PC-3 (cell line): ENCODE measurements around the gene CNTN4. TPM values are rescaled to one million over a fixed set of nuclear protein-coding genes. Genes with fewer than 3 reads are reported as not detected.

ENCODE experiments used
- ATAC-seq: fragments of 200-7000 bp; cut with Tn5 transposase; 2 replicates; pipeline ENCODE4 v1.9.1; 2020; ENCODE audit warnings: mild to moderate bottlenecking, moderate library complexity
- BruUV-seq: library from RNA; stranded (reverse); fragments of 400-500 nt; replicated peaks from 2 replicates; lab custom pipeline; 2021; lab: Mats Ljungman, UMichigan
- CTCF ChIA-PET: fragments of 300-600 bp; sonication (Branson Sonifier 250); formaldehyde crosslinking; loops from one replicate; lab custom pipeline; 2022; ENCODE audit warnings: antibody characterized with exemption; lab: Charles Lee
- POLR2A ChIA-PET: fragments of 300-600 bp; sonication (Branson Sonifier 250); formaldehyde crosslinking; loops from one replicate; lab custom pipeline; 2022; ENCODE audit warnings: antibody characterized with exemption; ENCODE audit not compliant: unreplicated experiment; lab: Charles Lee
- DNase-seq: peaks from one replicate; pipeline ENCODE4 v3.0.0-alpha.2; 2015
- H2AFZ ChIP-seq: fragments of 300-600 bp; sonication (generic); 2 replicates; pipeline ENCODE4 v1.6.0; 2016; ENCODE audit warnings: antibody characterized with exemption, low read length
- H3F3A ChIP-seq: fragments of 300-600 bp; sonication (generic); one replicate; pipeline ENCODE4 v1.6.0; 2017; ENCODE audit warnings: antibody characterized with exemption, low read length, control low read depth, mild to moderate bottlenecking; ENCODE audit not compliant: unreplicated experiment
- H3K27ac ChIP-seq: fragments of 300-600 bp; sonication (generic); 2 replicates; pipeline ENCODE4 v1.5.1; 2016; ENCODE audit warnings: mild to moderate bottlenecking, low read length
- H3K27me3 ChIP-seq: fragments of 300-600 bp; sonication (generic); 2 replicates; pipeline ENCODE4 v1.6.1; 2016; ENCODE audit warnings: low read length, mixed read lengths
- H3K36me3 ChIP-seq: fragments of 300-600 bp; sonication (generic); 2 replicates; pipeline ENCODE4 v1.6.1; 2016; ENCODE audit warnings: low read depth, mixed run types, low read length, mixed read lengths
- H3K4me1 ChIP-seq: fragments of 300-600 bp; sonication (generic); 2 replicates; pipeline ENCODE4 v1.5.1; 2016; ENCODE audit warnings: low read length; ENCODE audit not compliant: insufficient read depth
- H3K4me2 ChIP-seq: fragments of 300-600 bp; sonication (generic); 2 replicates; pipeline ENCODE4 v1.6.0; 2016; ENCODE audit warnings: low read length
- H3K4me3 ChIP-seq: fragments of 300-600 bp; sonication (generic); 2 replicates; pipeline ENCODE4 v1.5.1; 2016; ENCODE audit warnings: mild to moderate bottlenecking, low read length, mixed read lengths
- H3K79me2 ChIP-seq: fragments of 300-600 bp; sonication (generic); 2 replicates; pipeline ENCODE4 v1.6.1; 2017; ENCODE audit warnings: low read length, mixed read lengths
- H3K9ac ChIP-seq: fragments of 300-600 bp; sonication (generic); 2 replicates; pipeline ENCODE4 v1.6.0; 2016; ENCODE audit warnings: mild to moderate bottlenecking, low read length
- H3K9me2 ChIP-seq: fragments of 300-600 bp; sonication (generic); replicated peaks from 2 replicates; pipeline ENCODE4 v1.6.1; 2016; ENCODE audit warnings: mixed run types, low read length, mixed read lengths
- H3K9me3 ChIP-seq: fragments of 300-600 bp; sonication (generic); 2 replicates; pipeline ENCODE4 v1.6.1; 2016; ENCODE audit warnings: low read length, mixed read lengths
- H4K20me1 ChIP-seq: fragments of 300-600 bp; sonication (generic); 2 replicates; pipeline ENCODE4 v1.6.1; 2016; ENCODE audit warnings: low read length, mixed read lengths
- CTCF ChIP-seq: fragments of 300-600 bp; sonication (generic); conservative IDR thresholded peaks from 2 replicates; pipeline ENCODE4 v1.5.1; 2017; ENCODE audit warnings: antibody characterized with exemption, low read depth, mild to moderate bottlenecking, low read length
- EZH2 ChIP-seq: fragments of 300-600 bp; sonication (generic); IDR thresholded peaks from one replicate; pipeline ENCODE4 v1.6.1; 2017; ENCODE audit warnings: antibody characterized with exemption, mild to moderate bottlenecking, low read length; ENCODE audit not compliant: unreplicated experiment
- EZH2phosphoT487 ChIP-seq: fragments of 300-600 bp; sonication (generic); IDR thresholded peaks from 2 replicates; pipeline ENCODE4 v1.6.1; 2018; ENCODE audit warnings: mild to moderate bottlenecking, antibody characterized with exemption, low read length, borderline replicate concordance
- intact Hi-C: fragments of 100-400 bp; cut with micrococcal nuclease; formaldehyde crosslinking; loops from 2 replicates; pipeline ENCODE4 v1.9.0; 2023
- total RNA-seq: library from RNA; depleted of rRNA; stranded (reverse); fragments of >200 nt; gene quantifications from 2 replicates; pipeline ENCODE4 v1.2.3, GENCODE V29; 2014

CNTN4 gene
- total RNA-seq, 1 experiment from 2014 or later = not detected

GRCh38 chr3:2172561-2173171, 74.0 kb downstream of the CNTN4 start:
- H3K4me1 ChIP-seq = no peaks in the 10 kb centered on the region
- DNase-seq = no peak
- TF ChIP-seq EZH2 (no peak), CTCF (no peak), EZH2phosphoT487 (no peak)
- H3K9me2 ChIP-seq = no peaks in the 10 kb centered on the region
- H4K20me1 ChIP-seq = no peaks in the 10 kb centered on the region
- no peak overlapping the region for H3K9ac ChIP-seq
- H3K27ac ChIP-seq = no peak overlapping the region
- no peak overlapping the region for H3K4me3 ChIP-seq
- ChIA-PET CTCF (no interaction called here), POLR2A (no interaction called here)
- peaks cover 4% of the 10 kb centered on the region; the same call in 1 of the 2 replicates for H3K9me3 ChIP-seq
- no peaks in the 10 kb centered on the region for H3K79me2 ChIP-seq
- no TSS peak for BruUV-seq
- no peaks in the 10 kb centered on the region for H3F3A ChIP-seq
- no peak for ATAC-seq
- H3K36me3 ChIP-seq = no peaks in the 10 kb centered on the region
- no peaks in the 10 kb centered on the region for H3K27me3 ChIP-seq
- no peak overlapping the region for H2AFZ ChIP-seq
- no peak overlapping the region for H3K4me2 ChIP-seq
- intact Hi-C loops = no loop called here

GRCh38 chr3:2180634-2181033, 82.0 kb downstream of the CNTN4 start:
- Histone ChIP-seq H2AFZ (no peak overlapping the region), H3K9ac (no peak overlapping the region), H3K9me3 (peaks cover 36% of the 10 kb centered on the region), H3K27me3 (no peaks in the 10 kb centered on the region), H3K9me2 (no peaks in the 10 kb centered on the region), H4K20me1 (no peaks in the 10 kb centered on the region), H3K4me3 (no peak overlapping the region), H3K4me1 (no peaks in the 10 kb centered on the region), H3K4me2 (no peak overlapping the region), H3F3A (no peaks in the 10 kb centered on the region), H3K36me3 (no peaks in the 10 kb centered on the region), H3K79me2 (no peaks in the 10 kb centered on the region), H3K27ac (no peak overlapping the region)
- no peak for DNase-seq
- ChIA-PET POLR2A (no interaction called here), CTCF (no interaction called here)
- TF ChIP-seq EZH2phosphoT487 = no peak
- TF ChIP-seq CTCF = no peak
- TF ChIP-seq EZH2 = no peak
- no TSS peak for BruUV-seq
- intact Hi-C loops = no loop called here
- no peak for ATAC-seq

- H3K27ac ChIP-seq = no peak overlapping the region
- DNase-seq (no peak), ATAC-seq (no peak)
- no peaks in the 10 kb centered on the region for H3K4me1 ChIP-seq
- H3K9me3 ChIP-seq = peaks cover 27% of the 10 kb centered on the region; the same call in 1 of the 2 replicates
- no peaks in the 10 kb centered on the region for H3K9me2 ChIP-seq
- no peaks in the 10 kb centered on the region for H3F3A ChIP-seq
- H3K4me3 ChIP-seq = no peak overlapping the region
- H3K27me3 ChIP-seq = no peaks in the 10 kb centered on the region
- H2AFZ ChIP-seq = no peak overlapping the region
- no peaks in the 10 kb centered on the region for H3K36me3 ChIP-seq
- CTCF ChIA-PET = no interaction called here
- POLR2A ChIA-PET = no interaction called here
- no peaks in the 10 kb centered on the region for H3K79me2 ChIP-seq
- H4K20me1 ChIP-seq = no peaks in the 10 kb centered on the region
- no peak overlapping the region for H3K9ac ChIP-seq
- intact Hi-C loops = no loop called here
- BruUV-seq = no TSS peak
- no peak overlapping the region for H3K4me2 ChIP-seq
- TF ChIP-seq EZH2 (no peak), CTCF (no peak), EZH2phosphoT487 (no peak)
Observed at GRCh38 chr3:2198776-2199279, 100.2 kb downstream of the CNTN4 start.
